GM18858 (cell line): ENCODE data around the gene RPP38.

ENCODE experiments used
- ATAC-seq: cut with Tn5 transposase; IDR thresholded peaks from one replicate; pipeline ENCODE4 v1.9.1; 2021; ENCODE audit not compliant: unreplicated experiment

The RPP38 gene

DNA sequence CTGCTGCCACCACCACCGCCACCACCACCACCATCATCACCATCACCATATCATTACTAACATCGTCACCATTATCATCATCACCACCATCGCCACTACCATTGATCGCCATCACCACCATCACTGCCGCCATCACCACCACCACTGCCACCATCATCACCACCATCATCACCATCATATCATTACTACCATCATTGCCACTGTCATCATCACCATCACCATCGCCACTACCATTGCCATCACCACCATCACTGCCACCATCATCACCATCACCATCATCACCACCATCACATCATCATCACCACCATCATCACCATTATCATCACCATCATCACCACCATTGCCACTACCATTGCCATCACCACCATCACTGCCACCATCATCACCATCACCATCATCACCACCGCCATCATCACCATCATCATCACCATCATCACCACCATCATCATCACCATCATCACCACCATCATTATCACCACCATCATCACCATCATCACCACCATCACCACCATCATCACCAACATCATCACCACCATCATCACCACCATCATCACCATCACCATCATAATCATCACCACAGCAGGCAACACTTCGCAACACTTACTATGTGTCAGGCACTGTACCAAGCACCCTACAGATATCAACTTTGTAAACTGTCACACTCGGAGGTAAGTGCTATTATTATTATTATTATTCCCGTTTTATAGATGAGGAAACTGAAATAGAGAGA, 52.1 kb downstream of the RPP38 start:
- no peak for ATAC-seq

DNA sequence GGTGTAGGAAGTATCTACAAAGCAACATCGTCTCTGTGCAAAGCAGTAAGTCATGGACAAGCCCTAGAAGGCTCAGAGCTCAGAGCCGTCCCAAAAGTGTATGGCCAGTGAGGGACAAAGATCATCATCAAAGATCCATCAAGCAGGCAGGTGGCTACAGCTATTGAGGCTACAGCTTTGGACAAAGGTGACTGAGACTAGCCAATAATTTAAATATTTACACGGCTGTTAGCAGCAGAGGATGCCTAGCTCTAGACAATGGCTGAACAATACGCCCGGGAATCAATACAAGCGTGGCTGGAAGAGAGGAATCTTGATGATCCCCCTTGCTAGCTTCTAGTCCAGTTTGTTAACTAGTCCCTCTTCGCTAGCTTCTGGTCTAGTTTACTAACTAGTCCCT, 53.4 kb downstream of the RPP38 start:
- no peak for ATAC-seq

- ATAC-seq, result no peak
Measured at GRCh38 chr10:15152556-15152955, 55.4 kb downstream of the RPP38 start.
